MCF 10A (cell line): Measurements from ENCODE around the gene COL26A1. TPM values are rescaled to one million over a fixed set of nuclear protein-coding genes. Genes with fewer than 3 reads are reported as not detected.
A peak's percentile ranks its signal among the peaks of the same experiment; 100 is the strongest.

ENCODE experiments used
- Bru-seq: library from RNA; stranded (reverse); fragments of 400-500 nt; gene quantifications from one replicate; lab custom pipeline; 2021; lab: Mats Ljungman, UMichigan
- BruChase-seq, 2 experiments: library from RNA; stranded (reverse); fragments of 400-500 nt; gene quantifications; one replicate each; lab custom pipeline; 2021; lab: Mats Ljungman, UMichigan
- BruUV-seq: library from RNA; stranded (reverse); fragments of 400-500 nt; replicated peaks from 2 replicates; lab custom pipeline; 2021; lab: Mats Ljungman, UMichigan
- CTCF ChIA-PET: fragments of 300-600 bp; sonication (Branson Sonifier 250); formaldehyde crosslinking; extraction: SDS; loops from one replicate; lab custom pipeline; 2021; ENCODE audit warnings: antibody characterized with exemption, inconsistent platforms; lab: Yijun Ruan, JAX
- POLR2A ChIA-PET: fragments of 300-600, 350-650 bp; sonication (Branson Sonifier 250); formaldehyde crosslinking; extraction: SDS; loops from one replicate; lab custom pipeline; 2020; ENCODE audit warnings: antibody characterized with exemption, inconsistent platforms; lab: Yijun Ruan, JAX
- DNase-seq: peaks from one replicate; pipeline ENCODE4 v3.0.0-alpha.2; 2018; ENCODE audit not compliant: unreplicated experiment
- H3K27ac Mint-ChIP-seq: one replicate; pipeline ENCODE4 v1.8.0; 2022; ENCODE audit warnings: mild to moderate bottlenecking, low read depth, mixed read lengths; ENCODE audit not compliant: unreplicated experiment
- H3K27me3 Mint-ChIP-seq: one replicate; pipeline ENCODE4 v1.8.0; 2022; ENCODE audit warnings: mixed read lengths; ENCODE audit not compliant: insufficient read depth, unreplicated experiment
- H3K36me3 Mint-ChIP-seq: one replicate; pipeline ENCODE4 v1.8.0; 2022; ENCODE audit warnings: mild to moderate bottlenecking, moderate library complexity, mixed read lengths; ENCODE audit not compliant: insufficient read depth, unreplicated experiment
- H3K4me1 Mint-ChIP-seq: one replicate; pipeline ENCODE4 v1.8.0; 2022; ENCODE audit warnings: mixed read lengths; ENCODE audit not compliant: insufficient read depth, unreplicated experiment
- H3K4me3 Mint-ChIP-seq: one replicate; pipeline ENCODE4 v1.8.0; 2022; ENCODE audit warnings: mild to moderate bottlenecking, moderate library complexity, mixed read lengths; ENCODE audit not compliant: unreplicated experiment
- H3K9me3 Mint-ChIP-seq: one replicate; pipeline ENCODE4 v1.8.0; 2022; ENCODE audit warnings: mixed read lengths; ENCODE audit not compliant: unreplicated experiment
- intact Hi-C: fragments of 100-400 bp; cut with micrococcal nuclease; formaldehyde crosslinking; loops from 2 replicates; pipeline ENCODE4 v1.14.1; 2022
- long read RNA-seq: library from polyadenylated mRNA; stranded (forward); transcript quantifications from one replicate; pipeline ENCODE4 v2.0.0, GENCODE V29; 2022
- total RNA-seq: library from RNA; stranded (reverse); gene quantifications from 2 replicates; pipeline ENCODE4 v1.2.3, GENCODE V29; 2022
- TF ChIP-seq, protein P1 (sequence below): fragments of 200-600 bp; IDR thresholded peaks from one replicate; pipeline ENCODE4 v1.8.0; 2022; ENCODE audit warnings: antibody characterized with exemption, mild to moderate bottlenecking; ENCODE audit not compliant: unreplicated experiment

The COL26A1 gene
- not detected in 2 replicates for total RNA-seq
- not detected for Bru-seq, nascent RNA
- BruChase-seq, experiment 1, labeled RNA remaining after a 6-hour chase: percentile 2 among the genes with signal in this experiment
- percentile 3 among the genes with signal in this experiment for BruChase-seq, experiment 2, labeled RNA remaining after a 2-hour chase
- long read RNA-seq: 0 reads

DNA sequence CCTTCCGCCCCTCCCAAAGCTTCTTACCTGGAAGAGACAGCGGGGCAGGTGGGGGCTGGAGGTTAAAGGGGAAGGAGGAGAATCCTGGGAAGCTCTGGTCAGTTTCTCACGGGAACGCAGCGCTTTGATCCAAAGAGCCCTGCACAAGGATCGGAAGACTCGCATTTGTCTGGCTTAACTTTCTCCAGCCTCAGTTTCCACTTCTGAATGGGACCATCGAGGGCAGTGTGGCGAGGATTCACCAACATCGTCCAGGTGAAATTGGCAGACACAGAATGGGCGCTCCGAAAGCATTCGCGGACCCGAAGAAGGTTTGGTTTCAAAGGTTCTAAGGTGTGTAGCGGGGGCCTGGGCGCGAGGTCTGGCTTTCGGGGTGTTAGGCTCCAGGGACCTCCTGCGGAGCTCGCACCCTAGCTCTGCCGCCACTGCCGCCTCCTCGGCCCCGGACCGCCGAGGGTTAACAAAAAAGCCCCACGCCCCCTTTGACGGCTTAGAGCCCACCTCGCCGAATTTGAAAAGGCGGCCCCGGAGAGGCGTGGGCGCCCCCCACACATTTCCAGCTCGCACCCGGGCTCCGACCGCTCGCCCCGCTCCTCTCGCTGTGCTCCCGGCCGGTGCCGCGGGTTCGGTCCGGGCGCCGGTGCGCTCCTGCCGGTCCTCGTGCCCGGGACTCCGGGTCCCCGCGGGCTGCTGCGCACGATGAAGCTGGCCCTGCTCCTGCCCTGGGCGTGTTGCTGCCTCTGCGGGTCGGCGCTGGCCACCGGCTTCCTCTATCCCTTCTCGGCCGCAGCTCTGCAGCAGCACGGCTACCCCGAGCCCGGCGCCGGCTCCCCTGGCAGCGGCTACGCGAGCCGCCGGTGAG, at the start of gene COL26A1:
TSS of gene COL26A1 (plus strand) at position 542 of the 862 bp plus-strand sequence. CDS start at position 700, 158 bp downstream.
- DNase-seq: no peak
- BruUV-seq: no TSS peak
- H3K4me1 Mint-ChIP-seq: no peaks in the 10 kb centered on the region
- H3K27me3 Mint-ChIP-seq: no peaks in the 10 kb centered on the region
- POLR2A ChIA-PET: interaction anchor here (0.5 to 0.6 kb wide), 2 partner anchors 176 to 1023 kb away, joined by 3 read pairs; no protein-coding TSS in a partner anchor
- intact Hi-C loops: loop anchor here (5.0 kb wide), 4 partner anchors 80 to 910 kb away; no protein-coding TSS in a partner anchor
- H3K36me3 Mint-ChIP-seq: no peaks in the 10 kb centered on the region
- TF ChIP-seq, protein P1, sequence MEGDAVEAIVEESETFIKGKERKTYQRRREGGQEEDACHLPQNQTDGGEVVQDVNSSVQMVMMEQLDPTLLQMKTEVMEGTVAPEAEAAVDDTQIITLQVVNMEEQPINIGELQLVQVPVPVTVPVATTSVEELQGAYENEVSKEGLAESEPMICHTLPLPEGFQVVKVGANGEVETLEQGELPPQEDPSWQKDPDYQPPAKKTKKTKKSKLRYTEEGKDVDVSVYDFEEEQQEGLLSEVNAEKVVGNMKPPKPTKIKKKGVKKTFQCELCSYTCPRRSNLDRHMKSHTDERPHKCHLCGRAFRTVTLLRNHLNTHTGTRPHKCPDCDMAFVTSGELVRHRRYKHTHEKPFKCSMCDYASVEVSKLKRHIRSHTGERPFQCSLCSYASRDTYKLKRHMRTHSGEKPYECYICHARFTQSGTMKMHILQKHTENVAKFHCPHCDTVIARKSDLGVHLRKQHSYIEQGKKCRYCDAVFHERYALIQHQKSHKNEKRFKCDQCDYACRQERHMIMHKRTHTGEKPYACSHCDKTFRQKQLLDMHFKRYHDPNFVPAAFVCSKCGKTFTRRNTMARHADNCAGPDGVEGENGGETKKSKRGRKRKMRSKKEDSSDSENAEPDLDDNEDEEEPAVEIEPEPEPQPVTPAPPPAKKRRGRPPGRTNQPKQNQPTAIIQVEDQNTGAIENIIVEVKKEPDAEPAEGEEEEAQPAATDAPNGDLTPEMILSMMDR: no peak
- no peaks in the 10 kb centered on the region for H3K9me3 Mint-ChIP-seq
- H3K4me3 Mint-ChIP-seq: peak within 1 kb of the TSS; percentile 33
- CTCF ChIA-PET: interaction anchor here (0.5 to 1.0 kb wide), 4 partner anchors 10 to 157 kb away, joined by 3 read pairs; no protein-coding TSS in a partner anchor
- no peak within 1 kb of the TSS for H3K27ac Mint-ChIP-seq

DNA sequence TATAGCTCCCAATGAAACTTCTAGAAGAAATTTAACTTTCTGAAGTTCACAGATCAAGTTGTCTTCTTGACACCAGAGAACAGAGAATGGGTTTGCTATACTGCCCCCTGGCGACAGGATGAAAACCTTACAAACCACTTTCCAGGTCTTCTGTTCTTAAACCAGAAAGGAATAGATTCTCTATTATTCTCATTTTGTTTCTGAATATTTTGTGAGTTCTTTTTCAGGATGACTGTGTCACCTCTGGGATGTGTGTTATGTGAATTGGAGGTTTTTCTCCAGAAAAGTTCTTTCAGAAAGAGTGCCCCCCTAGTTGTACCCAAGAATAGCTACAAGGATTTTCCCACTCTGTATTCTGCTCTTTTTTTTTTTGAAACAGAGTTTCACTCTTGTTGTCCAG, 47.3 kb upstream of the COL26A1 start:
- TF ChIP-seq, protein P1: peak; percentile 51
- Mint-ChIP-seq H3K9me3 (no peaks in the 10 kb centered on the region), H3K36me3 (peaks cover 37% of the 10 kb centered on the region), H3K27me3 (no peaks in the 10 kb centered on the region), H3K27ac (no peak overlapping the region), H3K4me3 (no peak overlapping the region), H3K4me1 (no peaks in the 10 kb centered on the region)
- BruUV-seq: no TSS peak
- intact Hi-C loops: no loop called here
- ChIA-PET POLR2A (interaction anchor here (1.5 kb wide), 1 partner anchor 33 kb away, joined by 4 read pairs; no protein-coding TSS in a partner anchor), CTCF (interaction anchor here (0.6 to 2.1 kb wide), 18 partner anchors 9 to 1296 kb away, joined by 3 to 14 read pairs (median 3); no protein-coding TSS in a partner anchor)
- DNase-seq: peak; percentile 61

DNA sequence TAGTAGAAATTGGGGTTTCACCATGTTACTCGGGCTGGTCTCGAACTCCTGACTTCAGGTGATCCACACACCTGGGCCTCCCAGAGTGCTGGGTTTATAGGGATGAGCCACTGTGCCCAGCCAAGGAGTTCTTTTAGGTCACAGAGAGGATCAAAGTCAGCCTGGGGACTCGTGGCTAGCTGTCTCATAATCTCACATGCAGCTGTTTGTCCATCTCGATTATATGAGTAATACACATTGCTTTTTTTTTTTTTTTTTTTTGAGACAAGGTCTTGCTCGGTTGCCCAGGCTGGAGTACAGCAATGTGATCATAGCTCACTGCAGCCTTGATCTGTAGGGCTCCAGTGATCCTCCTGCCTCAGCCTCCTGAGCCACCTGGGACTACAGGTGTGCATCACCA, 43.3 kb upstream of the COL26A1 start:
- H3K4me3 Mint-ChIP-seq: no peak overlapping the region
- POLR2A ChIA-PET: interaction anchor here (0.6 kb wide), 1 partner anchor 15 kb away, joined by 3 read pairs; no protein-coding TSS in a partner anchor
- DNase-seq: no peak
- TF ChIP-seq, protein P1: no peak
- peaks cover 28% of the 10 kb centered on the region for H3K36me3 Mint-ChIP-seq
- H3K27ac Mint-ChIP-seq: no peak overlapping the region
- H3K9me3 Mint-ChIP-seq: no peaks in the 10 kb centered on the region
- intact Hi-C loops: no loop called here
- no peaks in the 10 kb centered on the region for H3K4me1 Mint-ChIP-seq
- no TSS peak for BruUV-seq
- H3K27me3 Mint-ChIP-seq: no peaks in the 10 kb centered on the region
- CTCF ChIA-PET: no interaction called here
